Breast epithelium (tissue), 4 donors: ENCODE data around the gene VMO1. TPM values are rescaled to one million over a fixed set of nuclear protein-coding genes. Genes with fewer than 3 reads are reported as not detected.

Experiments
- DNase-seq, 2 donors: peaks; one replicate each; pipeline ENCODE4 v3.0.0-alpha.2; 2019; ENCODE audit warnings: low spot score in 2 of 2
- H3K27ac ChIP-seq, 2 donors: fragments of 200-600 bp; sonication (generic) in 1 of 2; one replicate each; pipeline ENCODE4 v1.5.1; 2016 to 2019; ENCODE audit warnings: mild to moderate bottlenecking in 1 of 2
- H3K27me3 ChIP-seq, 2 donors: fragments of 200-600 bp; sonication (generic) in 1 of 2; one replicate each; pipeline versions ENCODE4 v1.5.1 to v1.6.0; 2017 to 2019; ENCODE audit warnings: control low read depth in 1 of 2, mild to moderate bottlenecking in 1 of 2
- H3K36me3 ChIP-seq: fragments of 200-600 bp; one replicate; pipeline ENCODE4 v1.5.1; 2019
- H3K4me1 ChIP-seq, 2 donors: fragments of 200-600 bp; sonication (generic); one replicate each; pipeline ENCODE4 v1.5.1; 2016 to 2019; ENCODE audit warnings: control low read depth in 1 of 2
- H3K4me3 ChIP-seq, 3 donors: fragments of 200-600 bp; sonication (generic); 1 replicate in 2 of 3; 2 replicates in 1 of 3; pipeline ENCODE4 v1.5.1; 2016 to 2019; ENCODE audit warnings: mild to moderate bottlenecking in 3 of 3, moderate library complexity in 2 of 3
- H3K9me3 ChIP-seq, 2 donors: fragments of 200-600 bp; sonication (generic) in 1 of 2; one replicate each; pipeline ENCODE4 v1.5.1; 2016 to 2019; ENCODE audit warnings: control low read depth in 1 of 2
- POLR2A ChIP-seq: fragments of 450-650 bp; IDR thresholded peaks from one replicate; pipeline ENCODE4 v1.6.1; 2016; ENCODE audit warnings: antibody characterized with exemption, mild to moderate bottlenecking, moderate library complexity
- POLR2AphosphoS5 ChIP-seq, 3 donors: sonication (generic); formaldehyde crosslinking; IDR thresholded peaks; one replicate each; pipeline ENCODE4 v1.6.1; 2017; ENCODE audit warnings: antibody characterized with exemption in 3 of 3
- intact Hi-C: fragments of 100-400 bp; cut with DNase I; formaldehyde crosslinking; loops from one replicate; pipeline ENCODE4 v1.15.1; 2023; ENCODE audit warnings: low total_unique reads
- total RNA-seq, 3 donors: library from RNA; depleted of rRNA; stranded (reverse); fragments of >200 nt; gene quantifications; one replicate each; pipeline ENCODE4 v1.1.0, GENCODE V29; 2016
- TF ChIP-seq, protein P1 (sequence below), 3 donors: fragments of 450-650 bp; IDR thresholded peaks; one replicate each; pipeline ENCODE4 v1.5.1; 2016 to 2017; ENCODE audit warnings: antibody characterized with exemption in 3 of 3, mild to moderate bottlenecking in 3 of 3, moderate library complexity in 3 of 3

Gene VMO1
- total RNA-seq, 3 donors from 2014 or later: 0.98 to 5.0 (median 2.6) TPM

DNA sequence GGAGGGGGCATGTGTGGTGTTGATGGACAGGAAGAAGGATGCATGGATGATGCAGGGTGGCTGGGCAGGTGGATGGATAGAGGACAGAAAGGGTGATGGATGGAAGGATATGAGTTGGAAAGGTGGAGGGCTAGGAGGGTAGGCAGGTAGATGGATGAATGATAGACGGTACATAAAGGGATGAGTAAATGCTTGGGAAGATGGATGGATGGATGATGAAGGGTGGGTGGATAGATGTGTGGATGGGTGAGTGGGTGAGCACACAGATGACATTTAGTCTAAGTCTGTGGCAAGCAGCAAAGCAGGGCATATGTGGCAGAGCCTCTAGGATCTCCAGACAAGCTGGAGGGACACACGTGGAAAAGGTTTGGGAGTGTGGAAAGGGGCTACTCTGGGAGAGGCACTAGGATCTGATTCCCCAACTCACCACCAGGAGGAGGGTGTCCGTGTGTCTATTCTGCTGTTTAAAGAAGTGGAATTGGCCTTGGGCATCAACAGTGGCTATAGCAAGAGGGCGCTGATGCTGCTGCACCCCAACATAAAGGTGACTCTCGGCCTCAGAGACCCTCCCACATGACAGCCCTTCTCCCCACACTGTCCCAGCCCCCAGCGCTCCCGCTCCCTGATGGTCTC, 29.0 kb upstream of the VMO1 start:
- no peaks in the 10 kb centered on the region for H3K4me1 ChIP-seq
- no peak overlapping the region for H3K4me3 ChIP-seq
- no peak for DNase-seq
- H3K36me3 ChIP-seq: peaks cover 4% of the 10 kb centered on the region
- H3K27me3 ChIP-seq: no peaks in the 10 kb centered on the region
- no peaks in the 10 kb centered on the region for H3K9me3 ChIP-seq
- no peak overlapping the region for H3K27ac ChIP-seq
- no peak for TF ChIP-seq POLR2A
- intact Hi-C loops: no loop called here

DNA sequence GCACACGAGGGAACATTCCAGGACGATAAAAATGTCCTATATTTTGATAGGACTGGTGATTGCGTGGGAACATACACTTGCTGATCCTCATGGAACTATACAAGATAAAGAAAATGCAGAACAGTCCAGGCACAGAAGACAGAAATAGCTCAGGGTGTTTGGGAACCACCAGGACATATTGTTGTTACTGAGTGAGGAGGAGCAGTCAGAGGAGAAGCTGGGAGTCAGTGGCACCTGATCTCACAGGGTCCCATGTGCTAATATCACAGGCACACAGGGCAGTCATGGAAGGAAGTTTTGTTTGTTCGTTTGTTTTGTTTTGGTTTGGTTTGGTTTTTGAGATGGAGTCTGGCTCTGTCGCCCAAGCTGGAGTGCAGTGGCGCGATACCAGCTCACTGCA, 26.5 kb upstream of the VMO1 start:
- DNase-seq: no peak
- intact Hi-C loops: no loop called here
- Histone ChIP-seq H3K9me3 (no peaks in the 10 kb centered on the region), H3K27ac (no peak overlapping the region), H3K4me3 (no peak overlapping the region), H3K36me3 (no peaks in the 10 kb centered on the region), H3K27me3 (no peaks in the 10 kb centered on the region), H3K4me1 (peaks cover 4 to 9% of the 10 kb centered on the region in 2 donors)
- TF ChIP-seq POLR2AphosphoS5 (IDR thresholded peaks at IDR 0.05) (no peak), POLR2A (no peak)
- TF ChIP-seq, protein P1, sequence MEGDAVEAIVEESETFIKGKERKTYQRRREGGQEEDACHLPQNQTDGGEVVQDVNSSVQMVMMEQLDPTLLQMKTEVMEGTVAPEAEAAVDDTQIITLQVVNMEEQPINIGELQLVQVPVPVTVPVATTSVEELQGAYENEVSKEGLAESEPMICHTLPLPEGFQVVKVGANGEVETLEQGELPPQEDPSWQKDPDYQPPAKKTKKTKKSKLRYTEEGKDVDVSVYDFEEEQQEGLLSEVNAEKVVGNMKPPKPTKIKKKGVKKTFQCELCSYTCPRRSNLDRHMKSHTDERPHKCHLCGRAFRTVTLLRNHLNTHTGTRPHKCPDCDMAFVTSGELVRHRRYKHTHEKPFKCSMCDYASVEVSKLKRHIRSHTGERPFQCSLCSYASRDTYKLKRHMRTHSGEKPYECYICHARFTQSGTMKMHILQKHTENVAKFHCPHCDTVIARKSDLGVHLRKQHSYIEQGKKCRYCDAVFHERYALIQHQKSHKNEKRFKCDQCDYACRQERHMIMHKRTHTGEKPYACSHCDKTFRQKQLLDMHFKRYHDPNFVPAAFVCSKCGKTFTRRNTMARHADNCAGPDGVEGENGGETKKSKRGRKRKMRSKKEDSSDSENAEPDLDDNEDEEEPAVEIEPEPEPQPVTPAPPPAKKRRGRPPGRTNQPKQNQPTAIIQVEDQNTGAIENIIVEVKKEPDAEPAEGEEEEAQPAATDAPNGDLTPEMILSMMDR (IDR thresholded peaks at IDR 0.05): no peak

DNA sequence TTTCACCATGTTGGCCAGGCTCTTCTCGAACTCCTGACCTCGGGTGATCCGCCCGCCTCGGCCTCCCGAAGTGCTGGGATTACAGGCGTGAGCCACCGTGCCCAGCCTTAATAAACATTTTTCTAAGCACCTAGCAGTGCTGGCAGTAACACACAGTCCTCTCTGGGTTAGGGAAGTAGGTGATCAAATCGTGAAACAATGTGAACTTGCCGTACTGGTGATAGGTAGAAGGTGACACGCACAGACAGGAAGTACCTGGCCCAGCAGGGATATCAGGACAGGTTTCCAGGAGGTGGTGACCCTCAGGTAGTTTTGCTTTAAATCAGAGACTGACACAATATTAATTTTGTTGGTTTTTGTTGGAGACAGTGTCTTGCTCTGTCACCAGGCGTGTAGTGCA, 25.3 kb upstream of the VMO1 start:
- H3K9me3 ChIP-seq: no peaks in the 10 kb centered on the region
- H3K36me3 ChIP-seq: no peaks in the 10 kb centered on the region
- no peaks in the 10 kb centered on the region for H3K27me3 ChIP-seq
- H3K4me3 ChIP-seq: no peak overlapping the region
- H3K27ac ChIP-seq: no peak overlapping the region
- intact Hi-C loops: no loop called here
- DNase-seq: no peak
- TF ChIP-seq POLR2A: no peak
- TF ChIP-seq POLR2AphosphoS5 (IDR thresholded peaks at IDR 0.05): no peak
- TF ChIP-seq, protein P1 (IDR thresholded peaks at IDR 0.05): no peak
- H3K4me1 ChIP-seq: peaks cover 4 to 9% of the 10 kb centered on the region in 2 donors

DNA sequence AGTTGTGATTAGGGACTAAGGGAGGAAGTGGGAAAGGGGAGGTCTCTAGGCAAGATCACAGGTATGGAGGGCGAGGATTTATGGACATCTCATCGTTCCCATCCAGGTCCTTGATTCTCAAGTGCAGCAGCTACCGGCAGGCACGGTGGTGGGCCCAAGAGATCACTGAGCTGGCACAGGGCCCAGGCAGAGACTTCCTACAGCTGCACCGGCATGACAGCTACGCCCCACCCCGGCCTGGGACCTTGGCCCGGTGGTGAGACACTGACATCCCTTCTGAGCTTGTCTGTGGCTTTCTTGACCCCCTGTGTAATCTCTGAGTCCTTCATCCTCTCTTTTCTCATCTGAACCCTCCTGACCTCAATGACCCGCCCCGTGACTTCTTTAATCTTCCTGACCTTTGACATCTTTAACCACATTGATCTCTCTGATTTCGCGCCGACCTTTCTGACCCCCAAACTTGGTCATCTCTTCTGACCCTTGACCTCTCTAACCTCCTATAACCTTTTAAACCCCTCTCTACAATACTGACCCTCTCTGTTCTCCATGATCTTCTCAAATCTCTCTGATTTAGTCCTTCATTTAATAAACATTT, 24.6 kb upstream of the VMO1 start:
- TF ChIP-seq POLR2A (no peak), POLR2AphosphoS5 (IDR thresholded peaks at IDR 0.05) (no peak)
- TF ChIP-seq, protein P1 (IDR thresholded peaks at IDR 0.05): no peak
- H3K4me1 ChIP-seq: peaks cover 4 to 9% of the 10 kb centered on the region in 2 donors
- no peak overlapping the region for H3K4me3 ChIP-seq
- no peaks in the 10 kb centered on the region for H3K27me3 ChIP-seq
- intact Hi-C loops: no loop called here
- no peaks in the 10 kb centered on the region for H3K36me3 ChIP-seq
- H3K9me3 ChIP-seq: no peaks in the 10 kb centered on the region
- H3K27ac ChIP-seq: no peak overlapping the region
- no peak for DNase-seq

DNA sequence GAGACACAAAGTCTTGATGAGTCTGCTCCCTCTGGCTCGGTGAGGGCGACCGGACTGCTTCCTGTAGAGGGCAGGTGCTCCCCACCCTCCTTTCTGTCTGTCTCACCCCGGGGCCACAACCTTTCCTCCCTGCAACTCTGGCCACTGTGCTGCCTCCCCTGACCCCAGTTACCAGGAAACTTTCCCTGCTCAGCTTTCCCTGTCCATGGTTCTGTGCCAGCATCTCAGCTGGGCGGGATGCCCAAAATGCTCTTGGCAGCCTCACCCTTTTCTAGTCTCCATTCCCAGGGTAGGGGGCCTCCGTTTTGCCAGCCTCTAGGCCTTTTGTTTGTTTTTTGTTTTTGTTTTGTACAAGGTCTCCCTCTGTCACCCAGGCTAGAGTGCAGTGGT, 22.2 kb upstream of the VMO1 start:
- intact Hi-C loops: no loop called here
- Histone ChIP-seq H3K27me3 (no peaks in the 10 kb centered on the region), H3K36me3 (no peaks in the 10 kb centered on the region), H3K4me1 (peaks cover 4 to 9% of the 10 kb centered on the region in 2 donors), H3K9me3 (no peaks in the 10 kb centered on the region), H3K27ac (peak overlapping the region; percentile 44 to 72), H3K4me3 (peak overlapping the region in 2 of 3 donors; percentile 78 to 88)
- peak; percentile 50 to 80 for DNase-seq
- TF ChIP-seq, protein P1 (IDR thresholded peaks at IDR 0.05): no peak
- TF ChIP-seq POLR2AphosphoS5 (IDR thresholded peaks at IDR 0.05) (no peak), POLR2A (no peak)
